Liver (tissue), 9 donors: ENCODE measurements around the gene CCDC71. TPM values are rescaled to one million over a fixed set of nuclear protein-coding genes. Genes with fewer than 3 reads are reported as not detected.

ENCODE experiments used
- DNase-seq: peaks from one replicate; pipeline ENCODE4 v3.0.0-alpha.2; 2017; ENCODE audit warnings: low spot score
- H3K27ac ChIP-seq, 2 donors: one replicate each; pipeline ENCODE4 v1.7.0; 2013; ENCODE audit warnings: inconsistent platforms in 2 of 2, low read length in 2 of 2, control low read depth in 1 of 2, low read depth in 1 of 2, mild to moderate bottlenecking in 1 of 2
- H3K27me3 ChIP-seq, 4 donors: one replicate each; pipeline versions ENCODE4 v1.6.1 to v1.7.0; 2013; ENCODE audit warnings: low read length in 3 of 4, inconsistent platforms in 1 of 4, mild to moderate bottlenecking in 1 of 4, moderate library complexity in 1 of 4; ENCODE audit not compliant: control insufficient read depth in 4 of 4, insufficient read depth in 4 of 4
- H3K36me3 ChIP-seq, 4 donors: one replicate each; pipeline versions ENCODE4 v1.6.1 to v1.7.0; 2013; ENCODE audit warnings: low read length in 3 of 4, mild to moderate bottlenecking in 3 of 4, low read depth in 1 of 4, moderate library complexity in 1 of 4; ENCODE audit not compliant: control insufficient read depth in 4 of 4, insufficient read depth in 3 of 4
- H3K4me1 ChIP-seq, 4 donors: one replicate each; pipeline versions ENCODE4 v1.6.1 to v1.7.0; 2013; ENCODE audit warnings: low read length in 3 of 4, mild to moderate bottlenecking in 3 of 4, moderate library complexity in 1 of 4; ENCODE audit not compliant: control insufficient read depth in 4 of 4, insufficient read depth in 4 of 4
- H3K4me3 ChIP-seq, 3 donors: one replicate each; pipeline versions ENCODE4 v1.6.1 to v1.7.0; 2013; ENCODE audit warnings: low read length in 3 of 3, control low read depth in 1 of 3, low read depth in 1 of 3, mild to moderate bottlenecking in 1 of 3
- H3K9ac ChIP-seq, 2 donors: one replicate each; pipeline ENCODE4 v1.7.0; 2013; ENCODE audit warnings: low read length in 2 of 2, mild to moderate bottlenecking in 2 of 2, moderate library complexity in 2 of 2, control low read depth in 1 of 2, low read depth in 1 of 2
- H3K9me3 ChIP-seq, 4 donors: one replicate each; pipeline versions ENCODE4 v1.6.1 to v1.7.0; 2013; ENCODE audit warnings: low read length in 3 of 4; ENCODE audit not compliant: control insufficient read depth in 4 of 4
- ATF3 ChIP-seq: IDR thresholded peaks from 2 replicates; pipeline ENCODE4 v1.6.1; 2016; ENCODE audit warnings: antibody characterized with exemption
- CTCF ChIP-seq: fragments of 150-350 bp; IDR thresholded peaks from 2 replicates; pipeline ENCODE4 v1.5.1; 2017; ENCODE audit warnings: improper control_type of control experiment, low read depth, low read length; ENCODE audit not compliant: missing input control
- EGR1 ChIP-seq, 2 donors: IDR thresholded peaks; 2 replicates each; pipeline ENCODE4 v1.6.1; 2016 to 2018; ENCODE audit warnings: antibody characterized with exemption in 2 of 2, low read depth in 2 of 2
- FOXA1 ChIP-seq: IDR thresholded peaks from 2 replicates; pipeline ENCODE4 v1.6.1; 2016; ENCODE audit warnings: antibody characterized with exemption
- FOXA2 ChIP-seq: IDR thresholded peaks from 2 replicates; pipeline ENCODE4 v1.6.1; 2016; ENCODE audit warnings: antibody characterized with exemption
- GABPA ChIP-seq, 2 donors: IDR thresholded peaks in 1 of 2; conservative IDR thresholded peaks in 1 of 2; 2 replicates each; pipeline ENCODE4 v1.6.1; 2016; ENCODE audit warnings: antibody characterized with exemption in 2 of 2, mild to moderate bottlenecking in 1 of 2, moderate library complexity in 1 of 2
- HNF4A ChIP-seq, 2 donors: conservative IDR thresholded peaks; 2 replicates each; pipeline ENCODE4 v1.6.1; 2016; ENCODE audit warnings: antibody characterized with exemption in 2 of 2, mild to moderate bottlenecking in 2 of 2
- HNF4G ChIP-seq: IDR thresholded peaks from 2 replicates; pipeline ENCODE4 v1.6.1; 2016; ENCODE audit warnings: antibody characterized with exemption
- JUND ChIP-seq, 2 donors: IDR thresholded peaks; 2 replicates each; pipeline ENCODE4 v1.6.1; 2016; ENCODE audit warnings: antibody characterized with exemption in 2 of 2
- MAX ChIP-seq: IDR thresholded peaks from 2 replicates; pipeline ENCODE4 v1.6.1; 2016; ENCODE audit warnings: antibody characterized with exemption
- NR2F2 ChIP-seq: IDR thresholded peaks from 2 replicates; pipeline ENCODE4 v1.6.1; 2016; ENCODE audit warnings: antibody characterized with exemption
- RAD21 ChIP-seq, 2 donors: IDR thresholded peaks; 2 replicates each; pipeline ENCODE4 v1.6.1; 2016; ENCODE audit warnings: antibody characterized with exemption in 2 of 2, mild to moderate bottlenecking in 2 of 2
- RXRA ChIP-seq, 2 donors: IDR thresholded peaks; 2 replicates each; pipeline ENCODE4 v1.6.1; 2017 to 2018; ENCODE audit warnings: antibody characterized with exemption in 2 of 2, mild to moderate bottlenecking in 1 of 2
- SP1 ChIP-seq: IDR thresholded peaks from 2 replicates; pipeline ENCODE4 v1.6.1; 2018; ENCODE audit warnings: antibody characterized with exemption, mild to moderate bottlenecking
- YY1 ChIP-seq: IDR thresholded peaks from 2 replicates; pipeline ENCODE4 v1.6.1; 2016; ENCODE audit warnings: antibody characterized with exemption, mild to moderate bottlenecking
- ZBTB33 ChIP-seq: IDR thresholded peaks from 2 replicates; pipeline ENCODE4 v1.6.1; 2016; ENCODE audit warnings: antibody characterized with exemption
- WGBS: extraction: QIAGEN DNeasy Blood & Tissue Kit; methylation state at CpG from one replicate; pipeline ENCODE4 v1.1.7; 2013; 5-methylcytosine and 5-hydroxymethylcytosine counted together
- polyA plus RNA-seq, 2 donors: library from polyadenylated mRNA; stranded (reverse) in 1 of 2; unstranded in 1 of 2; fragments of 200-250 nt in 1 of 2; fragments of >200 nt in 1 of 2; fragmentation: Nextera tagmentation in 1 of 2; extraction: Ambion mirVana in 1 of 2; gene quantifications; one replicate each; pipeline versions ENCODE4 v1.2.1 to v1.2.3, GENCODE V29; 2013 to 2015
- total RNA-seq, 2 donors: library from RNA; depleted of rRNA; stranded (reverse); fragments of >200 nt; gene quantifications; one replicate each; pipeline ENCODE4 v1.2.3, GENCODE V29; 2014
- TF ChIP-seq, protein P1 (sequence below): IDR thresholded peaks from 2 replicates; pipeline ENCODE4 v1.6.1; 2016; ENCODE audit warnings: antibody characterized with exemption, mild to moderate bottlenecking
- donor health status: healthy.
- donor health status: healthy.
- donor health status: healthy.
- donor health status: healthy.
- donor health status: healthy.

Gene CCDC71
- total and polyA plus RNA-seq, 4 donors, result 1.1 to 10.7 (median 8.2) TPM

DNA sequence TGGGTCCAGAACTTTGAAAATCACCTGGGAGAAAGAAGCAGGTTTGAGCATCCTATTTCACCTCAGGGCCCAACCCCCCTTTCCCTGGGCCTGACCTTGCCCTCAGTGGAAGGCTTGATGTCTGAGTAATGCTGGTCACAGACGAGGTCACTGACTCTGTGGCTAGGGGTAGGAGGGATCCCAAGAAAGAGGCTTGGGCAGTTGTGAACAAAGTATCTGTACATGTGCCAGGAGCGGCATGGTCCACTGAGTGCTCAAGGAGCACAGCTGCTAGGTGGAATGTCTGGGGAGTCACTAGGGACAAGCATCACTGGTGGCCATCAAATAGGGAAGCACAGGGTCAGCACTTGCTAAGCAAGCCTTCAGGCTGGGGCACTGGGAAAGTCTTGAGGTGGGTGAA, 7.3 kb downstream of the CCDC71 start:
- Histone ChIP-seq H3K4me1 (no peaks in the 10 kb centered on the region), H3K27me3 (no peaks in the 10 kb centered on the region), H3K9me3 (no peaks in the 10 kb centered on the region), H3K27ac (no peak overlapping the region), H3K4me3 (no peak overlapping the region), H3K36me3 (peaks cover 0 to 10% (median 8%) of the 10 kb centered on the region in 4 donors), H3K9ac (no peak overlapping the region)
- DNase-seq, result no peak
- TF ChIP-seq RAD21 (IDR thresholded peaks at IDR 0.05) (no peak), MAX (no peak), ATF3 (no peak), ZBTB33 (no peak), FOXA2 (no peak), JUND (IDR thresholded peaks at IDR 0.05) (no peak), HNF4G (no peak), FOXA1 (no peak), YY1 (no peak), NR2F2 (no peak), EGR1 (IDR thresholded peaks at IDR 0.05; ENCODE audit: low read depth in 2 of 2) (no peak), GABPA (IDR thresholded peaks at IDR 0.05 in 1 of 2, conservative IDR thresholded peaks at IDR 0.05 in 1 of 2) (no peak), CTCF (no peak), RXRA (IDR thresholded peaks at IDR 0.05) (no peak), SP1 (no peak)
- TF ChIP-seq, protein P1, sequence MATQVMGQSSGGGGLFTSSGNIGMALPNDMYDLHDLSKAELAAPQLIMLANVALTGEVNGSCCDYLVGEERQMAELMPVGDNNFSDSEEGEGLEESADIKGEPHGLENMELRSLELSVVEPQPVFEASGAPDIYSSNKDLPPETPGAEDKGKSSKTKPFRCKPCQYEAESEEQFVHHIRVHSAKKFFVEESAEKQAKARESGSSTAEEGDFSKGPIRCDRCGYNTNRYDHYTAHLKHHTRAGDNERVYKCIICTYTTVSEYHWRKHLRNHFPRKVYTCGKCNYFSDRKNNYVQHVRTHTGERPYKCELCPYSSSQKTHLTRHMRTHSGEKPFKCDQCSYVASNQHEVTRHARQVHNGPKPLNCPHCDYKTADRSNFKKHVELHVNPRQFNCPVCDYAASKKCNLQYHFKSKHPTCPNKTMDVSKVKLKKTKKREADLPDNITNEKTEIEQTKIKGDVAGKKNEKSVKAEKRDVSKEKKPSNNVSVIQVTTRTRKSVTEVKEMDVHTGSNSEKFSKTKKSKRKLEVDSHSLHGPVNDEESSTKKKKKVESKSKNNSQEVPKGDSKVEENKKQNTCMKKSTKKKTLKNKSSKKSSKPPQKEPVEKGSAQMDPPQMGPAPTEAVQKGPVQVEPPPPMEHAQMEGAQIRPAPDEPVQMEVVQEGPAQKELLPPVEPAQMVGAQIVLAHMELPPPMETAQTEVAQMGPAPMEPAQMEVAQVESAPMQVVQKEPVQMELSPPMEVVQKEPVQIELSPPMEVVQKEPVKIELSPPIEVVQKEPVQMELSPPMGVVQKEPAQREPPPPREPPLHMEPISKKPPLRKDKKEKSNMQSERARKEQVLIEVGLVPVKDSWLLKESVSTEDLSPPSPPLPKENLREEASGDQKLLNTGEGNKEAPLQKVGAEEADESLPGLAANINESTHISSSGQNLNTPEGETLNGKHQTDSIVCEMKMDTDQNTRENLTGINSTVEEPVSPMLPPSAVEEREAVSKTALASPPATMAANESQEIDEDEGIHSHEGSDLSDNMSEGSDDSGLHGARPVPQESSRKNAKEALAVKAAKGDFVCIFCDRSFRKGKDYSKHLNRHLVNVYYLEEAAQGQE, result no peak
- 59% methylated on average over 2 of the region's 2 CpGs for WGBS

GRCh38 chr3:49158103-49158709, 7.9 kb downstream of the CCDC71 start:
- Histone ChIP-seq H3K36me3 (peaks cover 0 to 4% (median 2%) of the 10 kb centered on the region in 4 donors), H3K9me3 (no peaks in the 10 kb centered on the region), H3K4me3 (no peak overlapping the region), H3K27ac (no peak overlapping the region), H3K9ac (no peak overlapping the region), H3K4me1 (no peaks in the 10 kb centered on the region), H3K27me3 (no peaks in the 10 kb centered on the region)
- peak; percentile 60 for DNase-seq
- WGBS, result 76% methylated on average over 5 of the region's 5 CpGs
- no peak for TF ChIP-seq FOXA2
- TF ChIP-seq RAD21 (IDR thresholded peaks at IDR 0.05), result peak; percentile 83 to 84
- peak; percentile 75 for TF ChIP-seq HNF4G
- no peak for TF ChIP-seq YY1
- TF ChIP-seq ATF3, result no peak
- no peak for TF ChIP-seq EGR1 (IDR thresholded peaks at IDR 0.05; ENCODE audit: low read depth in 2 of 2)
- peak; percentile 87 to 93 for TF ChIP-seq HNF4A (conservative IDR thresholded peaks at IDR 0.05)
- TF ChIP-seq NR2F2, result peak; percentile 99
- no peak for TF ChIP-seq GABPA (IDR thresholded peaks at IDR 0.05 in 1 of 2, conservative IDR thresholded peaks at IDR 0.05 in 1 of 2)
- peak; percentile 56 for TF ChIP-seq CTCF
- TF ChIP-seq RXRA (IDR thresholded peaks at IDR 0.05), result peak; percentile 50 to 86
- no peak for TF ChIP-seq SP1
- no peak for TF ChIP-seq JUND (IDR thresholded peaks at IDR 0.05)
- TF ChIP-seq ZBTB33, result no peak
- TF ChIP-seq FOXA1, result no peak
